Frontal cortex (tissue), 4 donors: ENCODE results near the gene POT1. TPM values are rescaled to one million over a fixed set of nuclear protein-coding genes. Genes with fewer than 3 reads are reported as not detected.

Experiments used
- DNase-seq, 2 donors: peaks; one replicate each; pipeline ENCODE4 v3.0.0; 2012; ENCODE audit warnings: low spot score in 2 of 2
- FAIRE-seq: peaks from 2 replicates; lab custom pipeline; 2012; peaks lifted over from hg19 to GRCh38; lab: Jason Lieb, UNC
- total RNA-seq: library from RNA; depleted of rRNA; stranded (reverse); fragments of >200 nt; gene quantifications from one replicate; pipeline ENCODE4 v1.2.3, GENCODE V29; 2014
- donor health status: control.
- donor health status: control.
- donor health status: control.

POT1 gene
- total RNA-seq, 1 donor from 2014 or later, result 48.5 TPM

DNA sequence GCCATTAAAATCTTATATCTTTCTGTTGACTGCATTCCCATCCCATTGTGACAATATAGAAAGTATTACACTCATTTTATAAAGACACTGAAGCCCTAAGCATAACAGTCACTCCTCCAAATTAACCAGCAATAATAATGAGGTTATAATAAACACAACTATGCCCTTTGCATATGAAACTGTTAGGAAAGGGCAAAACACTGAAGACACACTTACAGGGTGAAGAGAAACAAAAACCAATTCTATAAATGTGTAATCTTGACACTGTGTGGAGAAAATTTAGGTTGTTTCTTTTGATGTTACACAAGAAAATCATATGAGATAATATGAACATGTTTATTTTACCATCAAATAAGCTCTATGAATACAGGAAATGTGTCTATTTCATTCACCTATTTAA lies 150.0 kb downstream of the POT1 start:
- FAIRE-seq, result no peak
- DNase-seq, result no peak

DNA sequence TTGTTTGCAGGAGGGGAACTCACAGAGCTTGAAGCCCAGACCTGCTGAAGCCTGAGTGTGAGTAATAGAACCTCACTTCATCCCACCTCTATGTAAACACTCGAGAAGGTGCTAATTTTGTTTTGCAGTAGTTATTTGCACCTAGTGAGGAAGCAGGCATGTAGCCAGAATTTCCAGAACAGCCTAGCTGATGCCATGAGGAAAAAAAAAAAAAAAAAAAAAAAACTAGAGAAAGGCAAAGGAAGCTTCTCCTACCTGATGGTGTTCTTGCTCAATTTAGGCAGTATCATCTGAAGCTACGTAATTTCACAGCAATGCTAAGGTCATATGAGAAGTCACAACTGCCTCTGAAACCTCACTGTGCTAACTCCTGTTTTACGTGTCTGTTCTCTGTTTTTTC lies 150.4 kb downstream of the POT1 start:
- FAIRE-seq, result no peak
- no peak for DNase-seq

DNA sequence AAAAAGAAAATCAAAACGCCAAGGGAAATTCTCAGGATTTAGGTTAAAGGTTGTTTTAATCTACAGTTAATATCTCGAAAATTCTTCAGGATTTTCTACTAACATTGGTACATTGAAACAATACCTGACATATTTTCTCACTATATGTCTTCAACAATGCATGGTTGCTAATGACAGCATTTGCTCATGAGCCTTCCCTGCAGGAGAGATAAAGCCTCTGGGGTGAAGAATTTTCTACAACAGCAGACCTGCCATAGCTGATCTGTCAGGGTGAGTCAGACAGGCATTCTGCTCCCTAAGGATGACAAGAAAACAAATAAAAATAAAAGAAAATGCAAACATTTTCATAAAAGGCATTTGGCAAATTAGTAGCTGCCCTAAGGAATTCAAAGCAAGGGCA lies 152.4 kb downstream of the POT1 start:
- FAIRE-seq (no peak), DNase-seq (no peak)

DNA sequence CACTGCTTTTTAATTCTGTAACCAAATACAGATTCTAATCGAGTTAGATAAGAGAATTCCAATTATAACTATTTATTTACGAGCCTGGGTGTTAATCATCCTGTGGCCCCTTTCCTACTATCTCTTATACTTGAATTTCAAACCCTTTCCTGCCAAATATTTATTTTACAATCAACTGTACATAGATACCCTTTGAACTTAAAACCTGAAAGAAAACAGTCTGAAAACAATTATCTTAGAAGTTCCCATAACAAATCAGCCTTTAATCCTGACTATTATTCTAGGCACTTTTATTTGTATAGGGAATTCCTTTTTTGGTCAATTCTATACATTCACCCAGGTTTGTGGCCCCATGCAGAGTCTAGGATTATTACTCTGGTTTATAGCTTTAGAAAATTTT lies 153.5 kb downstream of the POT1 start:
- FAIRE-seq (no peak), DNase-seq (no peak)

DNA sequence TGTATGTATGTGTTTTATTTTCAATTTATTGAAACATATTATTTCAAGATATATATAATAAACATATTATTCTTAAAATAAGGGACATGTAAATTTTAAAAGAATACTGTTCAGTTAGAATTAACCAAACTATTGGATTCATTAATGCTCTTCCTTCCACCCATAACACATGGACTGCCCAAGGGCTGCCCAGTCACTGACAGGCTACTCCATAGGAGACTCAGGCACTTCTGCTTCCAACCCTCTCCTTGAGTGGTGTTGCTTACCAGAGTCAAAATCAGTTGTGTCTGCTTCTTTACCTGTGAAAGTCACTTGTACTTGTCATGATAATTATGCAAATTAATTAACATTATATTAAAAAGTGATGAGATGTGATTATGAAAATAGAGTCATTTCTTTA lies 154.2 kb downstream of the POT1 start:
- DNase-seq, result no peak
- no peak for FAIRE-seq

DNA sequence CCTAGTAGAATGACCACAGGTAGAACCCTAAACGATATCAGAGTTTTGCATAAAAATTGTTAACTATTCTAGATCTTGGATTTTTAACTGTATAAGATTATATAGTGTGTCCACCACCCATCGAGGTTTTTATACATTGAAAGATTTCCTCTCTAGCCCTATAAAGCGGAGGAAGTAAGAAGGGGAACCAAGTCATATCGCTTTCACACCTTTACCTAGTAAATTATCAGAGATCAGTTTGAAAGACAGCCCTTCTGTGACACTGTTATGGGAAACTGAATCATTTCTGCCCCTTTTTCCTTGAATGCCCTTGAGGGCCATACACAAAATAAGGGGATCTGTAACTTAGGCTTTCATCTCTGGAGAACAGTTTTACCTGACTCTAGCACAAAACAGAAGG lies 155.7 kb downstream of the POT1 start:
- DNase-seq (no peak), FAIRE-seq (no peak)

DNA sequence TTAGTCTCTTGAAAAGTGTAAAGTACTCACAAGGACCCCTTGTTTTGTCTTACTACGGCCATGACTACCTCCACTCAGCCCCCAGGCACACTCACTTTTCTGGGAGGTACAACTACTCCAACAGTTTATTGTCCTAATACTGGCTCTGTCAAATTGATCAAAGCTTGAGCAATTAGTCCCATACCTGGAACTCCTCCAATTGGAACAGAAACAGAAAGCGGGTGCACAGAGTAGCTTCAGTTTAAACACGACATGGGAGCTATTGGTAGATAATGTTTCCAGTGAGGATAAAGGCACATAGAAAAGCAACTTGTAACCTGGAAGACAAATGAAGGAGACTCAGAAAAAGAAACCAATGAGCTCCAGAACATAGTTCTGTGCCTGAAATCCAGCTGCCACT lies 156.3 kb downstream of the POT1 start:
- FAIRE-seq (no peak), DNase-seq (no peak)

Other genes starting within 250 kb of the POT1 start
- gene GPR37, start 164.0 kb downstream of the POT1 start, total RNA-seq, result 39.1 TPM